ENCODE data around the gene SLC2A13.
"Not testable (repeated sequence)": the region's sequence is repeated elsewhere in the genome, so short reads cannot be mapped to it uniquely, and the experiment has no call there.

The SLC2A13 gene

GRCh38 chr12:40034156-40034555 is 71.7 kb downstream of the SLC2A13 start:
- no peak for DNase-seq

- DNase-seq = no peak
These were observed 72.6 kb downstream of the SLC2A13 start for GRCh38 chr12:40033242-40033630.

- no peak for DNase-seq
These were observed 73.2 kb downstream of the SLC2A13 start for GRCh38 chr12:40032433-40033241.

GRCh38 chr12:40031965-40032364 is 73.9 kb downstream of the SLC2A13 start:
- DNase-seq = no peak

GRCh38 chr12:40030970-40031369 is 74.9 kb downstream of the SLC2A13 start:
- DNase-seq = not testable (repeated sequence)

GRCh38 chr12:40028296-40028695 is 77.6 kb downstream of the SLC2A13 start:
- DNase-seq = no peak

GRCh38 chr12:40022850-40023249 is 83.0 kb downstream of the SLC2A13 start:
- no peak for DNase-seq

GRCh38 chr12:40020261-40020691 is 85.6 kb downstream of the SLC2A13 start:
- DNase-seq = no peak

GRCh38 chr12:40017488-40017887 is 88.4 kb downstream of the SLC2A13 start:
- DNase-seq = no peak

- no peak for DNase-seq
These were observed 88.9 kb downstream of the SLC2A13 start for GRCh38 chr12:40016980-40017379.

- DNase-seq = no peak
These were observed 90.0 kb downstream of the SLC2A13 start for GRCh38 chr12:40015881-40016280.

GRCh38 chr12:40015345-40015744 is 90.5 kb downstream of the SLC2A13 start:
- no peak for DNase-seq

GRCh38 chr12:40013847-40014246 is 92.0 kb downstream of the SLC2A13 start:
- DNase-seq = no peak

GRCh38 chr12:40013292-40013691 is 92.6 kb downstream of the SLC2A13 start:
- DNase-seq = no peak

GRCh38 chr12:40012711-40013110 is 93.2 kb downstream of the SLC2A13 start:
- no peak for DNase-seq

GRCh38 chr12:40011775-40012129 is 94.1 kb downstream of the SLC2A13 start:
- no peak for DNase-seq

GRCh38 chr12:40010899-40011774 is 94.7 kb downstream of the SLC2A13 start:
- no peak for DNase-seq

- no peak for DNase-seq
These were observed 103.4 kb downstream of the SLC2A13 start for GRCh38 chr12:40002178-40003169.

- DNase-seq = no peak
These were observed 104.5 kb downstream of the SLC2A13 start for GRCh38 chr12:40001406-40001805.

- DNase-seq = no peak
These were observed 105.0 kb downstream of the SLC2A13 start for GRCh38 chr12:40000884-40001283.

GRCh38 chr12:39993268-39993667 is 112.6 kb downstream of the SLC2A13 start:
- no peak for DNase-seq
